Stimulated activated CD8-positive, alpha-beta memory T cell treated with anti-CD3 and anti-CD28 coated beads, Interleukin-12 subunit alpha, Interleukin-12 subunit beta, amount 100 ng/mL, for 24 hours (primary cell): Measurements from ENCODE around the gene AGPAT2.
"Not testable (repeated sequence)": the region's sequence is repeated elsewhere in the genome, so short reads cannot be mapped to it uniquely, and the experiment has no call there.

ENCODE experiments used
- DNase-seq: peaks from one replicate; pipeline ENCODE4 v3.0.0-alpha.2; 2020; ENCODE audit errors: extremely low read depth

AGPAT2 gene

DNA sequence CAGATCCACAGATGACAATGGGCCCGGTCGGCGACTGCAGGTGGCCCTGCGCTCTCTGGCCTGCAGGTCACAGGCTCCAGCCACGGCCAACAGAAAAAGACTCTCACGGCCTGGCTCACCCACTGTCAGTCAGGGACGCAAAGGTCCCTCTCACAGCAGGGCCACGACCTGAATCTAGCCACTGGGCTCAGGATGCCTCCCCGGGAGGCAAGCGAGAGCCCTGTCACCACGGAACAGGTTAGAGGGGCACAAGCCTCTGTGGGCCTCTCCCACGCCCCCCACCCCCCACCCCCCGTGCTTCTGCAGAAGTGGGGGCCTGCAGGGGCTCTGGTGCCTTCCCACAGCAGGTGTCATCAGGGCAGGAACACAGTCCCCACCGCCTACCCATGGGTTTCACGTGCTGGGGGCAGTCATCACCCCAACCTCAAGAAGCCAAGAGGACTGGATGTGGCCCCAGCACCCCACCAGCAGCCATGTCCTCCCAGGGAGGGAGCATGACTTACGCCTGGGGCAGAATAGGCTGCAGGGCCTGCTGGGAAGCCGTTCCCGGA, 41.8 kb downstream of the AGPAT2 start:
- DNase-seq = no peak

DNA sequence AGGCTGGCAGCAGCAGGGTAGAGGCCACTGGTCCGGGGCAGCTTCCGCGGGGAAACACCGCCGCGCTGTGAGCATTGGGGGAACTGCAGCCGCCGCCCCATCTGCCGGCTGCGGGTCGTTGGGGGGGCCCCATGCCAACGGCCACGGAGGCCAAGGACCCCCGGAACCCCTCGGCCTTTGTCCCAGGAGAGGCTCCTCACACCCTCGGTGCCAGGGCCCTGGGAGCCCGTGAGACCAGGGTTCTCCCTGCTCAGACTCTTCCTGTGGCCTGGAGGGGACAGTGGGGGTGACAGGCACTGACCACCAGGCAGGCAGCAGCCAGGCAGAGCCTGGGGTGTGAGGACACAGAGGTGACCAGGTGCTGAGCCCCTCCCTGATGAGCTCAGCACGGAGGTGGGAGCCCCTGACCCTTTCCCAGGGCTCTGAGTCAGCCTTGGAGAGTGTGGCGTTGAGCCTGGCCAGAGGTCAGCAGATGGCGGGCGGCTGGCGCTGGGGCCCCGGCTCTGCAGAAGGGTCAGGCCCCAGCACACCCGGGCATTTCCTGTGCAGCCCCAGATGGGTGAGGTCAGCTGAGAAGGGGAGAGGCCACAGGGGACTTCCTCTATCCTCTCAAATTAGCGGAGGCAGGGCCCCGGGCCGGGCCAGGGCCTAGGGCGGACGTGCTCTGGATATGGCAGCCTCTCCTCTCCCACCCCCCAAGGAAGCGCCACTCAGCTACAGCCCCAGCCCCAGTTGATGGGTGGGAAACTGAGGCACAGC, 42.5 kb downstream of the AGPAT2 start:
- peak; percentile 51 for DNase-seq

DNA sequence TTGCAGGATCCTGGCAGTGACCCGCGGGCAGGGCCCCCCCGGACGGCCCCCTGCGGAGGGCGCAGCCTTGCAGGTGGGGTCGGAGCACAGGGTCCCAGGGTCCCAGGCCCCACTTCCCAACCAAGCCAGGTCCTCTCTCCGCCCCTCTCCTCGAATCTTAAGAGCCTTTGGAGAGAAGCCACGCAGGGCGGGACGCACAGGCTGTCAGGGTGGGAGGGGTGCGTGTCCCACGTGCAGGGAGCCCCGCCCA, 43.0 kb downstream of the AGPAT2 start:
- DNase-seq = no peak

DNA sequence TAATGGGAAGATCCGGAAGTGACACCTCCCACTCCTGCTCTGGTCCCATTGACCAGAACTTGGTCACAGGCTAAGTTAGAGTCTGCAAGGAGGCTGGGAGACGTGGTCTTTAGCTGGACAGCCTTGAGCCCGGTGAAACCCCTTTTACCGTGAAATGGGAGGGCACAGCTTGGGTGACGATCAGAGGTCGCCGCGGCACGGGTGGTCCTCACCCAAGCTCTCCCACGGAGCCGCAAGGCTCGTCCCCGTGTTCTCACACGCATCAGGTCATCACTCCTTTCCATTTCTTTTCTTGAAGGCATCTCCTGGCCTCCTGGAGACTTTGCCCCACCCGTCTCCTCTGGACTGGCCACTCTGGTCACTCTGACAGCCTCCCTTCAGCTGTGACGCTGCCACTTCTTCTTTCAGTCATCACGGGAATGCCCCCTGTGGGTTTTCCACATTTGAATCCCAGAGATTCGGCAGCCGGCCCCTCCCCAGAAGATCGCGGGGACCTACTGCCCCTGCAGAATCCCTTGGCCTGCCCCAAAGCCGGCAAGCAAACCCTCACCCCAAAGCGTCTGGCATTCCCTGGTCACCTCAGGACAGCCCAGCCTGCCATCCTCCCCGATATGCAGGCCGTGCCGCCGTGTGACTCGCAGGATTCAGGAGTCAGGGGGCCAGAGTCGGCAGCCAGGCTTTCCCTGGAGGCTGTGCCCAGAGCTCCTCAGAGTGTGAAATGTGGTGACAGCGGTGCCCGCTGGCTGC, 43.5 kb downstream of the AGPAT2 start:
- DNase-seq = no peak

DNA sequence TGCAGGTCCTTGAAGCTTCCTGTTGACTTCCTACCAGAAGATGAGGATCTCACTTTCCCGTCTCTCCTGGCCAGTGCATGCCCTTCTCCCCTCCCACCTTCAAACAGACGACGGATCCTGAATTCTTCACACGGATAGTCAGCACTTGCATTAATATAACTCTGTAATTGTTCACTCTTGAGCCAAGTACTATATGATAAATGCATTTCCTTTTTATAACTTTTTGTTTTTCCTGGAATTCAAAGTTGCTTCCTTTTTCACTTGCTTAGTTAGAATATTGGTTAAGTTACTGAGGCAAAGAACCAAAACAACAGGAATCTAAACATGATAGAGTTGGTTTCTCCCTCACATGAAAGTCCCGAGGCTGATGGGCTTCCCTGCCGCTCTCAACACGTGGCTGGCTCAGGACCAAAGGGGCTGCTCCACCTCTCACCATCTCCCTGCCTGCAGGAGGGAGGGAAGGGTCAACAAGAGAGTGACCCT, 44.8 kb downstream of the AGPAT2 start:
- no peak for DNase-seq

DNA sequence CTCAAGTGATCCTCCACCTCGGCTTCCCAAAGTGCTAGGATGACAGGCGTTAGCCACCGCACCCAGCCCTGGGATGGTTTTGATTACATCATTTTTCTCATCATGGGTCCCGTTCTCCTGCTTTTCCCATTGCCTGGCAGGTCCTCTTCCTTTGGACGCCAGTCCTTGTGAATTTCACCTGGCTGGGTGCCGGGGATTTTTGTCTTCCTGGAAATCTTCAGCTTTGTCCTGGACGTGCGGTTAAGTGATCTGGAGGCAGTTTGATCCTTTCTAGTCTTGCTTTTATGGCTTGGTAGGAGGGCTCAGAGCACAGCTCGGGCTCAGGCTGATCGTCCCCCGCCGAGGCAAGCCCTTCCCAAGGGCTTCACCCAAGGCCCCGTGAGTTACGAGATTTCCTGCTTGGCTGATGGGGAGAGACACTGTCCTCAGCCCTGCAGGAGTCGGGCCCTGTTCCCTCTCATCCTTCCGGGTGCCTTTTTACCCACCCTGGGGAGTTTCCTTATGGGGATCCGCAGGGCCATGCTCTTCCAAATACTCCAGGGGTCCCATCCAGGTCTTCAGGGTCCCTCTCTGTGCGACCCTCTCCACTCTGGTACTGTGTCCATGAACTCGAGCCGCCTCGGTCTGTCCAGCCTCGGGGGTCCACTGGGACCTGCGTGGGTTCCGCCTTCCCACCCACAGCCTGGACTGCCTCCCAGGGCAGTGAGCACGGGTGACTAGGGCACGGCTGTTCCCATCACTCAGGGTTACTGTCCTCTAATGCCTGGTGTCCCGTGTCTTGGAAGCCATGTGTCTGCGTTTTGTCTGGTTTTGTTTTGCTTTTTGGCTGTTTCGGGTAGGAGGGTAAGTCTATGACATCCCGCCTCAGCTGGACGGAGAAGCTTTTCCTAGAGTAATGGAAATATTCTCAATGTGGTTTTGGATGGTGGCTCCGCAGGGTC, 46.8 kb downstream of the AGPAT2 start:
- no peak for DNase-seq

DNA sequence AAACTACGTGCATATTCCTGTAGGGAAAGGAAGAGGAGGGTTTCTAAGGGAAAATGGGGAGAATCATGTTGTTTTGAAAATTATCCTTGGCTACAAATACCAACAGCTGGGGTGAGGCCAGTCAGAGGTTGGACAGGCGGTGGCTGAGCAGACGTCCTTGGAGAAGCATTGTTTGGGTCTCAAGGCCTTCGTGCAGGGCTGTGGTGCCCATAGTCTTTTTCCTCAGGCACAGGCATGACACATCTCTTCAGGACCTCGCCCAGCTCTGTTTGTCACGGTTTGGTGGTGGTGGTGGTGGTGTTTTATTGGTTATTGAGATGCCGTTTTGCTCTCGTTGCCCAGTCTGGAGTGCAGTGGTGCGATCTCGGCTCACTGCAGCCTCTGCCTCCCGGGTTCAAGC, 52.4 kb downstream of the AGPAT2 start:
- no peak for DNase-seq

DNA sequence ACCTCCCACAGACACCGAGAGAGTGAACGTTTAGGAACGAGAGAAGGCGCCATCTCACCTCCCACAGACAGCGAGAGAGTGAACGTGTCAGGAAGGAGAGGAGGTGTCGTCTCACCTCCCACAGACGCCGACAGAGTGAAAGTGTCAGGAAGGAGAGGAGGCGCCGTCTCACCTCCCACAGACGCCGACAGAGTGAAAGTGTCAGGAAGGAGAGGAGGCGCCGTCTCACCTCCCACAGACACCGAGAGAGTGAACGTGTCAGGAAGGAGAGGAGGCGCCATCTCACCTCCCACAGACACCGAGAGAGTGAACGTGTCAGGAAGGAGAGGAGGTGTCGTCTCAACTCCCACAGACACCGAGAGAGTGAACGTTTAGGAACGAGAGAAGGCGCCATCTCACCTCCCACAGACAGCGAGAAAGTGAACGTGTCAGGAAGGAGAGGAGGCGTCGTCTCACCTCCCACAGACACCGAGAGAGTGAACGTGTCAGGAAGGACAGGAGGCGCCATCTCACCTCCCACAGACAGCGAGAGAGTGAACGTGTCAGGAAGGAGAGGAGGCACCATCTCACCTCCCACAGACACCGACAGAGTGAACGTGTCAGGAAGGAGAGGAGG, 54.7 kb downstream of the AGPAT2 start:
- not testable (repeated sequence) for DNase-seq

DNA sequence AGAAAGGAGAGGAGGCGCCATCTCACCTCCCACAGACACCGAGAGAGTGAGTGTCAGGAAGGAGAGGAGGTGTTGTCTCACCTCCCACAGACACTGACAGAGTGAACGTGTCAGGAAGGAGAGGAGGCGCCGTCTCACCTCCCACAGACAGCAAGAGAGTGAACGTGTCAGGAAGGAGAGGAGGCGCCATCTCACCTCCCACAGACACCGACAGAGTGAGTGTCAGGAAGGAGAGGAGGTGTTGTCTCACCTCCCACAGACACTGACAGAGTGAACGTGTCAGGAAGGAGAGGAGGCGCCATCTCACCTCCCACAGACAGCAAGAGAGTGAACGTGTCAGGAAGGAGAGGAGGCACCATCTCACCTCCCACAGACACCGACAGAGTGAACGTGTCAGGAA, 55.2 kb downstream of the AGPAT2 start:
- not testable (repeated sequence) for DNase-seq

DNA sequence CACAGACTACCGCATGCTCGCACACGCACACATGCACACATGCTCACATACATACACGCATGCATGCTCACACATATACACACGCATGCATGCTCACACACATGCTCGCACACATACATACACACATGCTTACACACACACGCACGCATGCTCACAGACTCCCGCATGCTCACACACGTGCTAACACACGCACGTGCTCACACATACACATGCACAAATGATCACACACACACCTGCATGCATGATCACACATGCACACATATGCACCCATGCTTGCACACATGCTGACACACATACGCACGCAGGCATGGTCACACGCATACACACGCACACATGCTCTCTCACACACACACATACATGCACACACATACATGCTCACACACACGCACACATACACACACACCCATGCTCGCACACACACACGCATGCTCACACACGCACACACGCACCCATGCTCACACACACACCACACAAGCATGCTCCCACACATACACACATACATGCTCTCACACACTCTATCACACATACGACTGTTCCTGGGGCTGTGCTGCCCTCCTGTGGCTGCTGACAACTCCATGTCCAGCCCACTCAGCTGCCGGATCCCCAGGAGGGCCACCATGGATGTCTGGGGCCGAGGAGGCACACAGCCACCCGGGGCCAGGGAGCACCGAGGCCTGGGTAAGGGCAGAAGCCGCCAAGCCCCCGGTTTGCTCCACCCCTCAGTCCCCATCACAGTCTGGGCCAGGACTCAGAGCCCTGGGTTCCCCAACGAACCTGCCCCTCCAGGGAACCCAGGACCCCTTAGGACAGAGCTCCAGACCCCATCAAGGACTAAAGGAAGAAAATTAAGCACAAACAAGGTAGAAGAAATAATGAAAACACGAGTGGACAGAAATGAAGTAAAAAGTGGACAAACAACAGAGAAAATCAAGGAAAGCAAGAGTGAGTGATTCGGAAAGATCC, 55.9 kb downstream of the AGPAT2 start:
- peak; percentile 33 for DNase-seq

DNA sequence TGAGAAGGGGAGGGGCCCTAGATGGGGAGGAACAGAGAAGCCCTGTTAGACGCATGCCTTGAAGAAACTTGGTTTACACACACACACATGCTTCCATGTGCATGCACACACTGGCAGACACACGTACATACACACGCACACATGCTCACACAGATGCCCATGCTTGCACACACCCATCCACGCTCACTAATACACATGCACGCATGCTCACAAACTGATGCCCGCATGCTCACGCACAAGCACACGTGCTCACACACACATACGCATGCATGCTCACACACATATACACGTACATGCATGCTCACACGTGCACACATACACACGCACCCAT, 56.6 kb downstream of the AGPAT2 start:
- no peak for DNase-seq

DNA sequence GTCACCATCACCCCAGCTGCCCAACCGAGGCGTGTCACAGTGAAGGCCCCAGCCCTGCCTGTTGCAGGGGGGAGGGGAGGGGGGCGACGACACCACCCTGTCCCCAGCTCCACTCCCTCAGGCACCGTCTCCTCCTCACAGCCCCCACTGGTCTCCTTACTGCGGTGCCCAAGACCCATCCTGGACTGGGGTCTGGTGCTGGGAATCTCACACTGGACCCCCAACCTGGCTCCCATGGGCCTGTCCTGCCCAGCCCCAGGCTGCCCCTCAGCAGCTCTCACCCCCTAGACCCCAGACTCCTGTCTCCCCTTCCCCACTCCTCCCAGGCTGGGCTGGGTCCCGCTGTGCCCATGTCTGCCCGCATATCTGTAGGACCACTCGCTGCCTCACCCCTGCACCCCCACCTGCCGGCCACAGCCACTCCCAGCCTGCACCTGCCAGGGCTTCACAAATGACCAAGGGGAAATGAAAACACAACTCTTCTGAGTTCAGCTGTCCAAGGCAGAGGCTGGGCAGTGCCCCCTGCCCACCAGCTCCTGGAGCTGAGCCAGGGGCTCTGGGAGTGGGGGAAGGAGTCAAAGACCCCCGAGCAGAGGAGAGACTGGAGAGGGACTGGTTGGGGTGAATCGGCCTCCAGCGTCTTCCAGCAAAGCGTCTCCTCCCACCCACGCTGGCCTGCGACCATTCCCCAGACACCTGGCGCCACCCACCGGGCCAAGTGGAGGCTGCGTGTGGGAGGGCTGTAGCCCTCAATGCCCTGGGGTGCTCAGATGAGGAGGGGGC, 57.2 kb downstream of the AGPAT2 start:
- DNase-seq = no peak

DNA sequence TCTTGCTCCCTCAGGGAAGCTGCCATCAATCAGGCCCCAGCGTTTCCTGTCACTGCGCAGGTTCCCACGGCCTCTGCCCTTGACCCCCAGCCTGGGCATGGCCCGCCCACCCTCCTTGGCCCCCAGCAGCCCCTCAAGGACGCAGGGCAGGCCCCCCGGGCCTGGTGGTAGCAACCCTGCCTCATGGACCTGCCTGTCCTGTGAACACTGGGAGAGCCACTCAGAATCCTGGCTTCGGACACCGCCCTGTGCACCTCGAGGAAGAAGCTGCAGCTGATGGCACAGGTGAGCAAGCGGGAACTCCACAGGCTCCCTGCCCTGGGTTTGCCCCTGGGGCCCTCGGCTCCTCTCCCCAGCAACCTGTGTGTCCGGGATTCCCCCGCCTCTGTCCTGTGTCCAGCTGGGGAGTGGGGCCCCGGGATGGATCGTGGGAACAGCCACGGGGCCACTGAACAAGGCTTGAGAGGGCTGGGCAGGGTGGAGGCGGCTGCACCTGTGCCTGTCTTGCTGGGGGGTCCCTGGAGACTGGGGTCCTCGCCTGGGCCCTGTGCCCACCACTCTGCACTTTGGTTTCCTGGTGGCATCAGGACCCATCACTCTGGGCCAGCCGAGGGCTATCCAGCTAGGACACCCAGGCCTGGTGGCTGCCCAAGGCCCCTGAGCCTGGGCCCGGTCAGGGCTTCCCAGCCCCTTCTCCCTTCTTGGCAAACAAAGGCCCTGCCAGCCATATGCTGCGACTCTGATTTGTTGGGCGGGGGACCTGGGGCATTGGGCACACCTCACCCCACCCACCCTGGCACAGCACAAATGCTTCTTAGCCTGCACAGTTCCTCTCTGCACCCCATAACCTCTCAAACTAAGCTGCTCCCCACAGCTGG, 58.0 kb downstream of the AGPAT2 start:
- no peak for DNase-seq

DNA sequence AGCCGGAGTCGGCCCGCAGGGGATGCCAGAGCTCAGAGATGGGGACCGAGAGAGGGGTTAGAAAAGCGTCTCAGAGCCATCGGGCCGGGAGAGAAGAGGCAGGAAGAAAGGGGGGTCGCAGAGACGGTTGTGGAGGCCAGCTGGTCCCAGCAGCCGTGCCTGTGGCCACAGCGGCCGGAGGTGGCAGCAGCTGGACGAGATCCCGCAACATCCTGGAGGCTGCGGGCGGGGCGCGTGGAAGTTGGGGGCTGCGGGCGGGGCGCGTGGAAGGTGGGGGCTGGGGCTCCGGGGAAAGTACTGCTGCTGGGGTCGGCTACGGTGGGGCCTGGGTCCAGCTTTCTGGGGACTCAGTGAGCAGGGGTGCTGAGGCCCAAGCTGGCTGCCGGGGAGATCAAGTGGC, 59.0 kb downstream of the AGPAT2 start:
- no peak for DNase-seq

DNA sequence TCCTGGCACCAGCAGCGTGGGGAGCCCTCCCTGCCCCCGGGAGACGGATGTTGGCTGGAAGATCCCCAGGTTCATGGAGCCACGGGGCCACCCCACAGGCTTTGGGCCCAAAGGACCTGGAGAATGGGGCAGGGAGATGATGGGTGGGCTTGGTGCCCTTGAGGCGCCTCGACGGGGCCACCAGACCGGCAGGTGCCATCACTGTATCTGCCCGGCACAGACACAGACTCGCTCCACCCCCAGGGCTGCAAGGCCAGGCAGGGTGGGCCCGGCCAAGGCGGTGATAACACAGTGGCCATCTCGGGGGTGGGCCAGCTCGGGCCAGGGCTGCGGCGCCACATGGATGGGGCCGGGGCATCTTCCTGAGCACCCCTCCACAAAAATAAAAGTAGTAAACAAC, 59.6 kb downstream of the AGPAT2 start:
- DNase-seq = no peak

DNA sequence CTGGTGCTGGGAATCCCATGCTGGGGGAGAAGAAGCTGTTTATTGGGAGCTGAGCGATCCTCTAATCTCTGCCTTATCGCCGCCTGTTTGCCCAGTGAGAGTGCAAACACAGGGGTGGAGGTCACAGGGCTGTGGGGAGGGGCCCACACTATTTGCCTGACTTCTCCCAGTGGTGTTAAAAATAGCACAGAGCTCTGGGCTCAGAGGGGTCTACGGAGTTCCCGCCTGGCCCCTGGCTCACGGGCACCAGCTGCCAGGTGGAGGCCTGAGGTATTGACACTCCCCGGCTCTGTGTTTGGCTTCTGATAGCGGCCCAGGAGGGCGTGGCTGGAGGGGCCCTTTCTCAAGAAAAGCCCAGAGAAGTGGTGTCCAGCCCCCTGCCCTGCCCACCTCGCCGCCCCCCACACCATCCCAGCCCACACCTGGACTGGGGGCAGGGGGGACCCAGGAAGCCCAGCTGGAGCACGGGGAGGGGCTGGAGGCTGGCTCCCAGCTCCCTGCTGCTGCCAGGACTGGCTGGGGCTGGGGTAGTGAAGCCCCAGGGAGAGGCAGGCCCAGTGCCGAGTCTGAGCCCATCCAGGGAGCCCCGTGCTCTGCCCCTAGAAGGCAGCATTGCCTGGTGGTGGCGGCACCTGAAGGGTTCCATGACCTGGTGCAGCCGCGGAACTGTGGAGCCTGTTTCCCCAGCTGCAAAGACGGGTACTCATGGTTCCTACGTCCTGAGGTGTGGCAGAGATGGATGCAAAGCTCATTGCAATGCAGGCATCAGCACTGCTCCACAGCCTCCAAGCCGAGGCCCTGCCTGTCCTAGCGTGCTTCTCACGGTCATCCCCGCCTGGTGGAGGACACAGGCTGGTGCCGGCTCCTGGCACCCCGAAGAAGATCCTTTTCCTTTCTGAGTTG, 60.3 kb downstream of the AGPAT2 start:
- DNase-seq = no peak

DNA sequence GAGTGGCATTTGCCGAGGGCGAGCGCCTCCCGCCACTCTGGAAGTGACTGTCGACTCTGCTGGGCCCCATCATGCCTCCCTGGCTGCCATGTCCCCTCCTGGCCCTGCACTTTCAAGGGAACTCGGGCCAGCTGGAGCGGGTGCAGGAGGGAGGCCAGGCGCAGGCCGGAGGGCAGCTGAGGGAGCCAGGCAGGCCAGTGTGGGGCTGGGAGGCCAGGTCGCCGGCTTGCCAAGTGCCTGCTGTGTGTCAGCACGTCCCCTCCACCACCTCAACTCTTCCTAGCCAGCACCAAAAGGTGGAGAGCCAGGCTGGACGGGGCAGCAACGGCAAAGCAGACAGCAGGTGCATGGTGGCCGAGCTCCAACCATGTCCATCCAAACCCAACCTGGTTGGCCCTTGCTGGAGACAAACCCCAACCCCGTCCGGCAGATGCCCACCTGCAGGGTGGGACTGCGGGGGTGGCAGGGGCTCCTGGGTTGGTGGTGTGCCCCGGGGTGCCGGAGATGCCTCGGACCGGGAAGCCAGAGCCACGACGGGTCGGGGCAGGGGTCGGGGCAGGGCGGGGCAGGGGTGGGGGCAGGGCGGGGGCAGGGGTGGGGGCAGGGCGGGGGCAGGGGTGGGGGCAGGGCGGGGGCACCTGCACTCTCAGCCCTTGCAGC, 61.1 kb downstream of the AGPAT2 start:
- DNase-seq = no peak
